IPS-20b (cell line): Measurements from ENCODE around the gene BBS9.
"Not testable (repeated sequence)": the region's sequence is repeated elsewhere in the genome, so short reads cannot be mapped to it uniquely, and the experiment has no call there.

Source experiments
- H3K27ac ChIP-seq: one replicate; pipeline ENCODE4 v1.5.1; 2013; ENCODE audit warnings: low read length
- H3K27me3 ChIP-seq: 2 replicates; pipeline ENCODE4 v1.6.1; 2013; ENCODE audit warnings: mild to moderate bottlenecking, low read length, inconsistent platforms; ENCODE audit not compliant: insufficient read depth
- H3K36me3 ChIP-seq: 2 replicates; pipeline ENCODE4 v1.6.1; 2013; ENCODE audit warnings: low read depth, mild to moderate bottlenecking, inconsistent platforms, low read length, moderate library complexity; ENCODE audit not compliant: insufficient read depth
- H3K4me1 ChIP-seq: 2 replicates; pipeline ENCODE4 v1.6.1; 2013; ENCODE audit warnings: mild to moderate bottlenecking, control low read depth, inconsistent platforms, low read length, moderate library complexity; ENCODE audit not compliant: insufficient read depth
- H3K4me3 ChIP-seq: 2 replicates; pipeline ENCODE4 v1.5.1; 2013; ENCODE audit warnings: mild to moderate bottlenecking, low read length, inconsistent platforms
- H3K9ac ChIP-seq: 2 replicates; pipeline ENCODE4 v1.6.1; 2013; ENCODE audit warnings: low read depth, mild to moderate bottlenecking, inconsistent platforms, low read length, moderate library complexity
- H3K9me3 ChIP-seq: 2 replicates; pipeline ENCODE4 v1.6.1; 2013; ENCODE audit warnings: mild to moderate bottlenecking, low read depth, low read length, inconsistent platforms; ENCODE audit not compliant: insufficient read depth

Gene BBS9

DNA sequence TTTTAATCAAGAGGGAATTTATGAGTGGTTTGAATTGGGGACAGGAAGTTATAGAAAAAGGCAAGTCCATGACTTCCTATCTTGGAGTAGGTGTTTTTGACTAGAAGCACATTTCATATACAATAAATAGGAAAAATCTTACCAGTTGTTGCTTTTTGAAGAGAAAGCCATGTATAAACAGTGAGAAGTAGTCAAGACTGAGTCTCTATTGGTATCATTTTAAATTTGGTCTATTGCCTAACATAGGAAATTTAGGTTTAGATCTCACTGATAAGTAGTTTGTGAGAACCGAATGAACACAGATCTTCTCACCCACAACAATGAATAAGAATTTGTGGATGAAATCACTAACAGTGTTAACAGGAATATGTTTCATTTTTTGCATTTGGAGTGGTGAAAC, 387.2 kb downstream of the BBS9 start:
- Histone ChIP-seq H3K9me3 (no peaks in the 10 kb centered on the region), H3K27ac (no peak overlapping the region), H3K36me3 (no peaks in the 10 kb centered on the region), H3K9ac (no peak overlapping the region), H3K4me3 (no peak overlapping the region), H3K4me1 (no peaks in the 10 kb centered on the region), H3K27me3 (no peaks in the 10 kb centered on the region)

DNA sequence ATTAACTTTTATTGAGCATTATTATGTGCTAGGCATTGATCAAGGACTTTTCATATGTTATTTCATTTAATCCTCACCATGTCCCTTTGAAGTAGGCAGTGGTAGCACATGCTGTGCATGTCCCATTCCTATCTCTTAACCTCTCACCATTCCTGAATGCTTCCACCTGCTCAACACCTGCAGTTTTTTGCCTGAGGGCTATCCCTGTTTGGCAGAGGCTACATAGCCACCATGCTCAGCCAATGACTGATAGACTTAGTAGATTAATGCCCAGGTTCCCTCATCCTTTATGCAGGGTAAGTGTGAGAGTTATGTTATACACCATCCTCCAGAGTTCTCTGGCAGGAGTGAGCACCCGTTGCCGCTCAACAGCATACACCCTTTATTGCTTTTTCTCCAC, 387.8 kb downstream of the BBS9 start:
- H3K4me3 ChIP-seq: no peak overlapping the region
- no peaks in the 10 kb centered on the region for H3K27me3 ChIP-seq
- no peak overlapping the region for H3K27ac ChIP-seq
- no peaks in the 10 kb centered on the region for H3K36me3 ChIP-seq
- no peak overlapping the region for H3K9ac ChIP-seq
- H3K9me3 ChIP-seq: no peaks in the 10 kb centered on the region
- no peaks in the 10 kb centered on the region for H3K4me1 ChIP-seq

DNA sequence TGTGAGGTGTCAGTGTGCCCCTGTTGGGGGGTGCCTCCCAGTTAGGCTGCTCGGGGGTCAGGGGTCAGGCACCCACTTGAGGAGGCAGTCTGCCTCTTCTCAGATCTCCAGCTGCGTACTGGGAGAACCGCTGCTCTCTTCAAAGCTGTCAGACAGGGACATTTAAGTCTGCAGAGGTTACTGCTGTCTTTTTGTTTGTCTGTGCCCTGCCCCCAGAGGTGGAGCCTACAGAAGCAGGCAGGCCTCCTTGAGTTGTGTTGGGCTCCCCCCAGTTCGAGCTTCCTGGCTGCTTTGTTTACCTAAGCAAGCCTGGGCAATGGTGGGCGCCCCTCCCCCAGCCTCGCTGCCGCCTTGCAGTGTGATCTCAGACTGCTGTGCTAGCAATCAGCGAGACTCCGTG, 397.6 kb downstream of the BBS9 start:
- not testable (repeated sequence) for H3K4me3 ChIP-seq, H3K27ac ChIP-seq, H3K9ac ChIP-seq, H3K36me3 ChIP-seq, H3K4me1 ChIP-seq, H3K9me3 ChIP-seq, H3K27me3 ChIP-seq

DNA sequence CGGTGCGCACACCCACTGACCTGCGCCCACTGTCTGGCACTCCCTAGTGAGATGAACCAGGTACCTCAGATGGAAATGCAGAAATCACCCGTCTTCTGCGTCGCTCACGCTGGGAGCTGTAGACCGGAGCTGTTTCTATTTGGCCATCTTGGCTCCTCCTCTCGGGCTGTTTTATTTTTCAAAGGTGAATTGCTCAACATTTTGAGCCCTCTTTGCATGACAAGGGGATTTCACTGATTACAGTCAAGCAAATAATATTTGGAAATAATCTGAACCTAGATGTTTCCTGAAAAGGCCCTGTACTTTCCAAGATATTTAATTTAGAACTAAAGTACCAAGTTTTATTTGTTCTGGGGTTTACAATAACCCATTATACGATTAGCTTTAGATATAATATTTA, 398.2 kb downstream of the BBS9 start:
- H3K27me3 ChIP-seq, H3K9me3 ChIP-seq, H3K4me1 ChIP-seq, H3K27ac ChIP-seq, H3K36me3 ChIP-seq, H3K4me3 ChIP-seq, H3K9ac ChIP-seq: not testable (repeated sequence)

DNA sequence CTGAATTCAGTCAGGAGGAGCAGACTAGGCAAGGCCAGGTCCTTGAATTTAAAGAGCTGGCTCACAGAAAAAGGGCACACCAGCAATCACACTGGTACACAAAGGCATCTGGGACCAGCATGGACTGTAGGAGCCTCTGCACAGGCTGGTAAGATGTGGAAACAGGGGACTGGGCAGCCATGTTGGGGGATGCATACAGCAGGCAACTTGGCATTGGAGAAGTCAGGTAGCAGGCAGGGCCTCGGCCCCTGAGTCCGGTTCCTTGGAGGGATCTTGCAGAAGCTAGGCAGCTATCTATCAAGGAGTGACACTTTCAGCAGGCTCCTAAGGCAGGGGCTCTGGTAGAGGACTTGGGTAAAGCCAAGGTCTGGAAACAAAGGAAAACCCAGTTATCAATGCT, 399.7 kb downstream of the BBS9 start:
- Histone ChIP-seq H3K4me1 (no peaks in the 10 kb centered on the region), H3K9ac (no peak overlapping the region), H3K4me3 (no peak overlapping the region), H3K27ac (no peak overlapping the region), H3K27me3 (no peaks in the 10 kb centered on the region), H3K9me3 (no peaks in the 10 kb centered on the region), H3K36me3 (no peaks in the 10 kb centered on the region)

DNA sequence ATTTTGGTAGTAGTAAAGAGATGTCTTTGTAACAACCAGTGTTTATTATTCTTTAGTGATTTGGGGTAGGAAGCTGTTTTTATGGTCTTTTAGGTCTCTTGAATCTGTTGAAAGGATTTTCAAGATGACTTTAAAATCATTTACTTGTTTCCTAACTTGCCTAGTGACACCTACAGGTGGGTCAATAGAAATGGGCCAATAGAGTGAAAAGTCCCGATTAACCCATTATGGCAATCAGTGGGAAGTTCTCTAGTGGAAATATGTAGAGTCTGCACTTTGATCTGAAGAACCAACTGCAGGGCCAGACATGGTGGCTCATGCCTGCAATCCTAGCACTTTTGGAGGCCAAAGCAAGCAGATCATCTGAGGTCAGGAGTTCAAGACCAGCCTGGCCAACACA, 401.3 kb downstream of the BBS9 start:
- Histone ChIP-seq H3K4me3 (no peak overlapping the region), H3K36me3 (no peaks in the 10 kb centered on the region), H3K27me3 (no peaks in the 10 kb centered on the region), H3K4me1 (peaks cover 11% of the 10 kb centered on the region), H3K9me3 (no peaks in the 10 kb centered on the region), H3K27ac (no peak overlapping the region), H3K9ac (no peak overlapping the region)

DNA sequence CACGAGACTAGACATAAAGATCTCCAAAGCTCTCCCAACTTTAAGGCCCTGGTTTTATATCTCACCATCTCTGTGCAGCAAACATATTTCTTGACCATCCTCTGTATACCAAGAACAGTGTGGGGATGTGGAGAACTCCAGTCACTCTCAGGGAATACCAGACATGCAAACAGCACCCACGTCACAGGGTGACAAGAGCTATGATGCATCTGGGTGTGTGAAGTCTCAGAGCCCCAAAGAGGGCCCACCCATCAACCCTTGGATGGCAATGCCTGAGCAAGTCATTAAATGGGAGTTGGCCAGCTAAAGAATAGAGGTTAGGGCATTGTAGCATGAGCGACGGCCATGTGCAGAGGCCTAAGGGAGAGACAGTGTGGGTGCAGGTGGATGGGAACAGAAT, 402.5 kb downstream of the BBS9 start:
- Histone ChIP-seq H3K4me1 (peaks cover 11% of the 10 kb centered on the region), H3K27me3 (no peaks in the 10 kb centered on the region), H3K27ac (no peak overlapping the region), H3K9me3 (no peaks in the 10 kb centered on the region), H3K9ac (no peak overlapping the region), H3K36me3 (no peaks in the 10 kb centered on the region), H3K4me3 (no peak overlapping the region)

DNA sequence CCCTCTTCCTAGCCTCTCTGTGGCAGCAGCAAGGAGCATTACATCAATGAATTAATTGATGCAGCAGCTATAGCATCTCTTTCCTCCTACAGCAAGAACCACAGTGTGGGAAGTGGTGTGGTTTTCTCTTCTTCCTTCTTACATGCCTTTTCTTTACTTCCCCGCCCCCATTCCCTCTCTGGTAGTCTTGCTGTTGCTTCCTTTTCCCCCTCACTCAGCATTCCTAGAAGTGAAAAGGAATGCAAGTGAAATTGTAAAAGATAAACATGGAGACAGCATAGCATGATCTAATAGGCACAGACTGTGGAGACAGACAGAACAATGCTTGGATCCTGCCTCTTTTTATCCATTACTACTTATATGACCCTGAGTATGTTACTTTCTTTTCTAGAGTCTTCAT, 405.5 kb downstream of the BBS9 start:
- Histone ChIP-seq H3K27me3 (no peaks in the 10 kb centered on the region), H3K9ac (no peak overlapping the region), H3K4me3 (no peak overlapping the region), H3K36me3 (no peaks in the 10 kb centered on the region), H3K4me1 (peaks cover 11% of the 10 kb centered on the region), H3K27ac (no peak overlapping the region), H3K9me3 (peaks cover 13% of the 10 kb centered on the region)

DNA sequence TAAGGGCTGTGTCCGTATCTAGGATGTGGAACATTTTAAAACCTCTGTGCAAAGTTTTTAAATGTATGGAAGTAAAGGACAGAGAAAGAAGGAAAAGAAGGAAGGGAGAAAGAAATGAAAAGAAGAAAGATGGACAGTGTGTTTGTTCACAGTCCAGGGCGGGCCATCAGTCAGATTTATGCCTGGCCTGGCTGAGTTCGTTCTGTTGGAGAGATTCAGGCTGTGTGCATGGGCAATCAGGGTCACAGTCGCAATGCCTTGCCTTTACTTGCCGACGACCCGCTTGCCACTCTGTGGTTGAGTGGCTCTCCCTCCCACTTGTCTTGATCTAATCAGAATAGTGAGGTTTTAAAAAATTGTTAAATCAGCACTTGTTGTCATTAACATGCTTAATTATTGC, 406.6 kb downstream of the BBS9 start:
- Histone ChIP-seq H3K27me3 (no peaks in the 10 kb centered on the region), H3K9me3 (peaks cover 14% of the 10 kb centered on the region), H3K27ac (no peak overlapping the region), H3K4me3 (no peak overlapping the region), H3K9ac (no peak overlapping the region), H3K36me3 (no peaks in the 10 kb centered on the region), H3K4me1 (peaks cover 11% of the 10 kb centered on the region)

DNA sequence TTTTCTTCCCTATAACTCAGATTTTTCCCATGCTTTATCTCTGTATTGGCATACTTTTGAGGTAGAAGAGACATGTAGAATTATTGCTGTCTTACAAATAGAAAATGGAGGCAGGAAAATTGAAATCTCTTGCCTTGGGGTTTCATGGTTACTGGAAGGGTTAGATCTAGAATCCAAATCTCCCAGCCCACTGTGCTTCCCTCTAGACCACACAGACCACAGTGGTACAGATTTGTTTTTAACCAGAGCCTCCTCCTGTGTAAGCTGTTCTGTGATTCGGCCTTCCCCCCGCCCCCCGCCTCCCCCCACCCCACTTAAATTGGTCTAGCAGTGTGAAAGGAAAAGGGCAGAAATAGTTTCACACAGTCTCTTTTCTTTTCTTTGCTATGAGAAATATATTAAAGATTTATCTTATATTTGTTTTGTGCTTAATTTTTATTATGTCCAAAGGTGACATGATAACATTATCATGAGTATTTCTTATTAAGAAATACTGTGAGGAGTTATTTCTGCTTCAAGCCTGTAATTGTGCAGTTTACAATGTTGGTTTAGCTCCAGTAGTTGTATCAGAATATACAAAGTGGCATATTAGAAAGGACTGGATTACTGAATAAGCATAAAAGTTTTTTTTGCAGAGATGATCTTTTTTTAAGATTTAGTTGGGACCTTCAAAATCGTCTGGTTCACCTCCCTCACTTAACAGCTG, 407.2 kb downstream of the BBS9 start:
- peaks cover 11% of the 10 kb centered on the region for H3K4me1 ChIP-seq
- no peak overlapping the region for H3K4me3 ChIP-seq
- H3K9me3 ChIP-seq: peaks cover 14% of the 10 kb centered on the region
- H3K27me3 ChIP-seq: no peaks in the 10 kb centered on the region
- H3K36me3 ChIP-seq: no peaks in the 10 kb centered on the region
- no peak overlapping the region for H3K27ac ChIP-seq
- H3K9ac ChIP-seq: no peak overlapping the region

DNA sequence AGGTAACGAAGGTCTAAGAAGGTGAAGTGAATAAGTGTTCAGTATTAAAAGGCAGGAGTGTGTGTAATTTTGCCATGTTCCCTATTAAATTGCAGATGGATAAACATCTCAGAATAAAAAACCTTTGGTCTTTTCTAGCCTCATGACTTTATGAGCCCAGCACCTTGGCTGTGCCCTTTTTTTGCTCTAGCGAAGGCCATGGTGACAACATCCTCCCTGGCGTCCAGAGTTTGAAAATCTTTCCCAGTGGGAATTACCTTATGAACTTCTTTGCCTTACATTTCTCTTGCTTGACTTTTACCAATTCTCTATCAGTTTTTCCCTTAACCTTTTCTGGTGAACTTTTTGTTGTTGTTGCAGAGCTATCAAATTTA, 407.7 kb downstream of the BBS9 start:
- Histone ChIP-seq H3K9me3 (peaks cover 14% of the 10 kb centered on the region), H3K27ac (no peak overlapping the region), H3K4me3 (no peak overlapping the region), H3K36me3 (no peaks in the 10 kb centered on the region), H3K27me3 (no peaks in the 10 kb centered on the region), H3K9ac (no peak overlapping the region), H3K4me1 (peaks cover 11% of the 10 kb centered on the region)

DNA sequence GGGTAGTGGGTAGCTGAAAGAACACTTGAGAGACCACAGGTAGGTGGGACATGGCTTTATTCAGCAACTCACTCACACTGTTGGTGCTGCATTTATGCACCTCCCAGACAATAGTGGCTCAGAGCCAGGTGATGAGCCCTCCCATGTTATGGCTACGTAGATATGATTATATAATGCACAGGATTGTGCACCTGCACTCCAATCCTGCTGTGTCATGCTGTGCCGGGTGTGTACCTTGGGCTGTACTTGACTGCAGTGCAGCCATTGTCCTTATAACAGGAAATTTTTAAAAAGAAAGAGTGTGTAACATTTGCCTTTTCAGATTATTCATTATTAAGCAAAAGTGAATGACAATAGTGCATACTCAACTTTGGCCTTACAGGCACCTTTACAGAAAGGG, 409.8 kb downstream of the BBS9 start:
- H3K9ac ChIP-seq: no peak overlapping the region
- no peaks in the 10 kb centered on the region for H3K36me3 ChIP-seq
- no peak overlapping the region for H3K27ac ChIP-seq
- peaks cover 14% of the 10 kb centered on the region for H3K9me3 ChIP-seq
- no peaks in the 10 kb centered on the region for H3K27me3 ChIP-seq
- H3K4me3 ChIP-seq: no peak overlapping the region
- H3K4me1 ChIP-seq: peaks cover 11% of the 10 kb centered on the region
